CD4-positive, alpha-beta T cell (primary cell): ENCODE data around the gene RNF41. TPM values are rescaled to one million over a fixed set of nuclear protein-coding genes. Genes with fewer than 3 reads are reported as not detected.

ENCODE experiments used
- ATAC-seq: fragments of 200-7000 bp; cut with Tn5 transposase; one replicate; pipeline ENCODE4 v1.10.0; 2022; ENCODE audit warnings: mild to moderate bottlenecking; ENCODE audit not compliant: poor library complexity
- CTCF ChIA-PET: fragments of 350-600 bp; sonication (Branson Sonifier 250); formaldehyde crosslinking; loops from one replicate; lab custom pipeline; 2021; ENCODE audit warnings: antibody characterized with exemption, inconsistent platforms; lab: Charles Lee
- POLR2A ChIA-PET: fragments of 350-600 bp; sonication (Branson Sonifier 250); formaldehyde crosslinking; loops from one replicate; lab custom pipeline; 2021; ENCODE audit warnings: antibody characterized with exemption, inconsistent platforms; lab: Charles Lee
- DNase-seq, 14 experiments: peaks; one replicate each; pipeline ENCODE4 v3.0.0-alpha.2; 2013 to 2020; ENCODE audit warnings: mixed read lengths in 2 of 14
- H3K27ac ChIP-seq, 2 donors: one replicate each; pipeline versions ENCODE4 v1.5.1 to v1.7.0; 2013; ENCODE audit warnings: low read length in 2 of 2, low read depth in 1 of 2, mild to moderate bottlenecking in 1 of 2
- H3K27me3 ChIP-seq, 2 experiments: 1 replicate in 1 of 2; 2 replicates in 1 of 2; pipeline versions ENCODE4 v1.6.1 to v1.7.0; 2013; ENCODE audit warnings: low read length in 2 of 2, control low read depth in 1 of 2, mild to moderate bottlenecking in 1 of 2, moderate library complexity in 1 of 2; ENCODE audit not compliant: insufficient read depth in 2 of 2, control insufficient read depth in 1 of 2
- H3K36me3 ChIP-seq: one replicate; pipeline ENCODE4 v1.6.1; 2013; ENCODE audit warnings: low read length, control low read depth; ENCODE audit not compliant: insufficient read depth
- H3K4me1 ChIP-seq: one replicate; pipeline ENCODE4 v1.6.1; 2013; ENCODE audit warnings: low read length, control low read depth; ENCODE audit not compliant: insufficient read depth
- H3K4me3 ChIP-seq: one replicate; pipeline ENCODE4 v1.5.1; 2013; ENCODE audit warnings: mild to moderate bottlenecking, low read length, moderate library complexity
- H3K9me3 ChIP-seq, 2 experiments: 1 replicate in 1 of 2; 2 replicates in 1 of 2; pipeline versions ENCODE4 v1.6.1 to v1.7.0; 2013; ENCODE audit warnings: low read length in 2 of 2, mild to moderate bottlenecking in 2 of 2, control low read depth in 1 of 2, moderate library complexity in 1 of 2; ENCODE audit not compliant: control insufficient read depth in 1 of 2, insufficient read depth in 1 of 2
- H3K27ac Mint-ChIP-seq: one replicate; pipeline ENCODE4 v1.8.0; 2020; ENCODE audit warnings: mixed read lengths
- H3K27me3 Mint-ChIP-seq: one replicate; pipeline ENCODE4 v1.8.0; 2021; ENCODE audit warnings: mixed read lengths
- H3K36me3 Mint-ChIP-seq: one replicate; pipeline ENCODE4 v1.8.0; 2021; ENCODE audit warnings: low read depth, mixed read lengths
- H3K4me1 Mint-ChIP-seq: one replicate; pipeline ENCODE4 v1.8.0; 2021; ENCODE audit warnings: low read depth, mixed read lengths
- H3K4me3 Mint-ChIP-seq: one replicate; pipeline ENCODE4 v1.8.0; 2020; ENCODE audit warnings: mild to moderate bottlenecking, mixed read lengths
- H3K9me3 Mint-ChIP-seq: one replicate; pipeline ENCODE4 v1.8.0; 2020; ENCODE audit warnings: mixed read lengths
- intact Hi-C, 2 experiments: fragments of 100-400 bp; cut with DNase I in 1 of 2; cut with micrococcal nuclease in 1 of 2; formaldehyde crosslinking; loops; one replicate each; pipeline versions ENCODE4 v1.15.1 to v1.9.0; 2023 to 2025; cut with DNase I, micrococcal nuclease
- total RNA-seq, 174 experiments: library from RNA in 2 of 174; stranded (reverse) in 2 of 174; gene quantifications; one replicate each; pipeline ENCODE4 v1.2.3 and lab custom pipeline; 2021 to 2026
- TF ChIP-seq, protein P1 (sequence below): fragments of 200-600 bp; IDR thresholded peaks from one replicate; pipeline ENCODE4 v1.8.0; 2022; ENCODE audit warnings: antibody characterized with exemption, mild to moderate bottlenecking

Gene RNF41
- total RNA-seq, 2 experiments from 2014 or later, result 28.0 to 32.4 TPM

DNA sequence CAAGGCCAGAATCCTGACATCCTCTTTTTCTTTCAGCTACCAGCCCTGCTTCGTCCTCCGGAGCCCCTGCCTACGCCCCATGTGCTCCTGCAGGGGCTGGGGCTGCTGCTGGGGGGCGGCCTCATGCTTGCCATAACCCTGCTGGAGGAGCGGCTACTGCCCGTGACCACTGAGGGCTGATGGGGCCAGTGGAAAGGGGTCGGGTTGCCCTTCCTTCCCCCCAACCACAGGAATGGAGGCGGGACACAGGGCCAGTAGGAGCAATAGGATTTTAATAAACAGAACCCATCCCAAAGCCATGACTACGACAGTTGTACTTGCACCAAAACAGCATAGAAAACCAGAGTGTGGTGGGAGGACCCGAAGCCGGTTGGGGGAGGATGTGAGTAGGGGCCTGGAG is 15.8 kb upstream of the RNF41 start:
- H3K4me1 Mint-ChIP-seq, result no peaks in the 10 kb centered on the region

DNA sequence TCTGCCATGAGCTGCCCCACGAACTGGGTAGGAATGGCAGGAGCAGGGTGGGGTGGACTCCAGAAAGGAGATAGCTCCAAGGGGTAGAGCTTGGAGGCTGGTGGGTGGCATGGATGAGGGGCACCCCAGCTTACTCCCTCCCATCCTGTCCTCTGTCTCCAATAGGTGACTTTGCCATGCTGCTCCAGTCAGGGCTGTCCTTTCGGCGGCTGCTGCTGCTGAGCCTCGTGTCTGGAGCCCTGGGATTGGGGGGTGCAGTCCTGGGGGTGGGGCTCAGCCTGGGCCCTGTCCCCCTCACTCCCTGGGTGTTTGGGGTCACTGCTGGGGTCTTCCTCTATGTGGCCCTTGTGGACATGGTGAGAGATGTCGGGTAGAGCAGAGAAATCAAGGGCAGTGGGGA is 15.3 kb upstream of the RNF41 start:
- no peaks in the 10 kb centered on the region for H3K27me3 Mint-ChIP-seq
- no peak overlapping the region for H3K4me3 ChIP-seq
- CTCF ChIA-PET, result no interaction called here

More for the DNA sequence above, 15.8 kb upstream of the RNF41 start:
- Histone ChIP-seq H3K4me1 (no peaks in the 10 kb centered on the region), H3K36me3 (peaks cover 28% of the 10 kb centered on the region), H3K27me3 (no peaks in the 10 kb centered on the region), H3K9me3 (no peaks in the 10 kb centered on the region), H3K27ac (no peak overlapping the region), H3K4me3 (no peak overlapping the region)
- DNase-seq, result no peak
- Mint-ChIP-seq H3K36me3 (peaks cover 35% of the 10 kb centered on the region), H3K27me3 (no peaks in the 10 kb centered on the region), H3K4me3 (no peak overlapping the region), H3K9me3 (no peaks in the 10 kb centered on the region), H3K27ac (no peak overlapping the region)
- ATAC-seq, result no peak
- CTCF ChIA-PET, result no interaction called here
- intact Hi-C loops, result no loop called here
- POLR2A ChIA-PET, result no interaction called here
- TF ChIP-seq, protein P1, sequence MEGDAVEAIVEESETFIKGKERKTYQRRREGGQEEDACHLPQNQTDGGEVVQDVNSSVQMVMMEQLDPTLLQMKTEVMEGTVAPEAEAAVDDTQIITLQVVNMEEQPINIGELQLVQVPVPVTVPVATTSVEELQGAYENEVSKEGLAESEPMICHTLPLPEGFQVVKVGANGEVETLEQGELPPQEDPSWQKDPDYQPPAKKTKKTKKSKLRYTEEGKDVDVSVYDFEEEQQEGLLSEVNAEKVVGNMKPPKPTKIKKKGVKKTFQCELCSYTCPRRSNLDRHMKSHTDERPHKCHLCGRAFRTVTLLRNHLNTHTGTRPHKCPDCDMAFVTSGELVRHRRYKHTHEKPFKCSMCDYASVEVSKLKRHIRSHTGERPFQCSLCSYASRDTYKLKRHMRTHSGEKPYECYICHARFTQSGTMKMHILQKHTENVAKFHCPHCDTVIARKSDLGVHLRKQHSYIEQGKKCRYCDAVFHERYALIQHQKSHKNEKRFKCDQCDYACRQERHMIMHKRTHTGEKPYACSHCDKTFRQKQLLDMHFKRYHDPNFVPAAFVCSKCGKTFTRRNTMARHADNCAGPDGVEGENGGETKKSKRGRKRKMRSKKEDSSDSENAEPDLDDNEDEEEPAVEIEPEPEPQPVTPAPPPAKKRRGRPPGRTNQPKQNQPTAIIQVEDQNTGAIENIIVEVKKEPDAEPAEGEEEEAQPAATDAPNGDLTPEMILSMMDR, result no peak

DNA sequence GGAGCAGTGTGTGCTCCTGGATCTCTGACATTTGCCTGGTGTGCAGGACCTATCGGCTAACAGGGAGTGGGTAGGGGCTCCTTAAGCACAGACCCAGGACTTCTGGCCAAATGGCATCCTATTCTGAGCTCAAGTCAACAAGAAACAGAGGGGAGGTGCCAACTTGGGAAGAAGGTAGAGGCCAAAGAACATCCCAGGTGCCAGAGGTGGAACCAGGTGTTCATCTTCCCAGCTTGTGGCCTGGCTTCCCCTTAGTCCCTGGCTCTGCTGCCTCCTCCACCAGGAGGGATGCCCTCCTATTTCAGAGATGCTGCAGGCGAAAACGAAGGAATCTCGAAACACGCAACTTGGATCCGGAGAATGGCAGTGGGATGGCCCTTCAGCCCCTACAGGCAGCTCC is 14.4 kb upstream of the RNF41 start:
- POLR2A ChIA-PET, result no interaction called here
- no peak overlapping the region for H3K4me3 ChIP-seq
- CTCF ChIA-PET, result no interaction called here
- H3K4me1 Mint-ChIP-seq, result no peaks in the 10 kb centered on the region
- H3K27me3 ChIP-seq, result no peaks in the 10 kb centered on the region
- no peaks in the 10 kb centered on the region for H3K4me1 ChIP-seq
- H3K9me3 Mint-ChIP-seq, result no peaks in the 10 kb centered on the region
- H3K27ac ChIP-seq, result no peak overlapping the region
- no peak overlapping the region for H3K4me3 Mint-ChIP-seq
- H3K36me3 Mint-ChIP-seq, result peaks cover 20% of the 10 kb centered on the region
- no peaks in the 10 kb centered on the region for H3K9me3 ChIP-seq
- DNase-seq (no peak), ATAC-seq (no peak)
- intact Hi-C loops, result no loop called here
- TF ChIP-seq, protein P1, result no peak
- H3K27me3 Mint-ChIP-seq, result no peaks in the 10 kb centered on the region
- H3K27ac Mint-ChIP-seq, result no peak overlapping the region
- H3K36me3 ChIP-seq, result peaks cover 13% of the 10 kb centered on the region

More for the DNA sequence above, 15.3 kb upstream of the RNF41 start:
- DNase-seq (no peak), ATAC-seq (no peak)
- Histone ChIP-seq H3K36me3 (peaks cover 22% of the 10 kb centered on the region), H3K27me3 (no peaks in the 10 kb centered on the region), H3K9me3 (no peaks in the 10 kb centered on the region), H3K27ac (no peak overlapping the region), H3K4me1 (no peaks in the 10 kb centered on the region)
- POLR2A ChIA-PET, result no interaction called here
- intact Hi-C loops, result no loop called here
- TF ChIP-seq, protein P1, result no peak
- H3K9me3 Mint-ChIP-seq, result no peaks in the 10 kb centered on the region
- peaks cover 29% of the 10 kb centered on the region for H3K36me3 Mint-ChIP-seq
- H3K4me1 Mint-ChIP-seq, result no peaks in the 10 kb centered on the region
- H3K4me3 Mint-ChIP-seq, result no peak overlapping the region
- no peak overlapping the region for H3K27ac Mint-ChIP-seq
